Measurements from ENCODE around the gene GALNT2. TPM values are rescaled to one million over a fixed set of nuclear protein-coding genes. Genes with fewer than 3 reads are reported as not detected.

GALNT2 gene
- total RNA-seq, 1 donor from 2014 or later: 144 TPM

GRCh38 chr1:230158415-230159291, 91.6 kb downstream of the GALNT2 start:
- DNase-seq (ENCODE audit: low spot score): peak; percentile 22

- DNase-seq (ENCODE audit: low spot score): peak; percentile 69
Observed at GRCh38 chr1:230159580-230159979, 92.5 kb downstream of the GALNT2 start.

- DNase-seq (ENCODE audit: low spot score): no peak
Observed at GRCh38 chr1:230160957-230161771, 94.1 kb downstream of the GALNT2 start.

- peak; percentile 60 for DNase-seq (ENCODE audit: low spot score)
Observed at GRCh38 chr1:230163205-230163604, 96.2 kb downstream of the GALNT2 start.

GRCh38 chr1:230163719-230164118, 96.7 kb downstream of the GALNT2 start:
- no peak for DNase-seq (ENCODE audit: low spot score)

- no peak for DNase-seq (ENCODE audit: low spot score)
Observed at GRCh38 chr1:230165536-230165935, 98.5 kb downstream of the GALNT2 start.

- no peak for DNase-seq (ENCODE audit: low spot score)
Observed at GRCh38 chr1:230166366-230167132, 99.5 kb downstream of the GALNT2 start.

- DNase-seq (ENCODE audit: low spot score): no peak
Observed at GRCh38 chr1:230167419-230167852, 100.4 kb downstream of the GALNT2 start.

GRCh38 chr1:230169454-230170152, 102.6 kb downstream of the GALNT2 start:
- DNase-seq (ENCODE audit: low spot score): no peak

- no peak for DNase-seq (ENCODE audit: low spot score)
Observed at GRCh38 chr1:230170153-230170547, 103.1 kb downstream of the GALNT2 start.

- no peak for DNase-seq (ENCODE audit: low spot score)
Observed at GRCh38 chr1:230170622-230171021, 103.6 kb downstream of the GALNT2 start.

- DNase-seq (ENCODE audit: low spot score): no peak
Observed at GRCh38 chr1:230171356-230172015, 104.4 kb downstream of the GALNT2 start.

GRCh38 chr1:230172016-230172537, 105.0 kb downstream of the GALNT2 start:
- no peak for DNase-seq (ENCODE audit: low spot score)

- DNase-seq (ENCODE audit: low spot score): no peak
Observed at GRCh38 chr1:230173187-230173975, 106.3 kb downstream of the GALNT2 start.

- DNase-seq (ENCODE audit: low spot score): no peak
Observed at GRCh38 chr1:230174041-230174440, 107.0 kb downstream of the GALNT2 start.

- DNase-seq (ENCODE audit: low spot score): no peak
Observed at GRCh38 chr1:230174471-230175162, 107.6 kb downstream of the GALNT2 start.

GRCh38 chr1:230175163-230175747, 108.2 kb downstream of the GALNT2 start:
- DNase-seq (ENCODE audit: low spot score): no peak

- DNase-seq (ENCODE audit: low spot score): no peak
Observed at GRCh38 chr1:230175839-230176238, 108.8 kb downstream of the GALNT2 start.

Data from mesenteric fat pad (tissue), 1 donor.